ENCODE results near the gene ELP6.

The ELP6 gene

DNA sequence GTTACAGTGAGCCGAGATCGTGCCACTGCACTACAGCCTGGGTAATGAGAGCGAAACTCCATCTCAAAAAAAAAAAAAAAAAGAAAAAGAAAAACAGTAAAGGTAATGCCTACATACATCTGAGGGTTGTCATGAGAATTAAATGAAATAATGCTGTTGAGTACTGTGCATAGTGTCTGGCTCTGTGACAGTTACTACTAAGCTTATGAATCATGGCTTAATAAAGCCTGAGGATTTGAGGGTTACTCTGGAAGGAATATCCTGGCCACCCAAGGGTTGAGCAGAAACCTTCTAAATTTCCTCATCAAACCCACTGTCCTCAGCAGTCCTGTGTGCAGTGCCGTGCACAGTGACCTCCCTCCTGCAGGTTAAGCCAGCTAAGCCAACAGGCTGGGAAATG, 26.8 kb upstream of the ELP6 start:
- DNase-seq (ENCODE audit: insufficient read length, low spot score) = no peak
- FAIRE-seq = no peak
- TF ChIP-seq, protein P1, sequence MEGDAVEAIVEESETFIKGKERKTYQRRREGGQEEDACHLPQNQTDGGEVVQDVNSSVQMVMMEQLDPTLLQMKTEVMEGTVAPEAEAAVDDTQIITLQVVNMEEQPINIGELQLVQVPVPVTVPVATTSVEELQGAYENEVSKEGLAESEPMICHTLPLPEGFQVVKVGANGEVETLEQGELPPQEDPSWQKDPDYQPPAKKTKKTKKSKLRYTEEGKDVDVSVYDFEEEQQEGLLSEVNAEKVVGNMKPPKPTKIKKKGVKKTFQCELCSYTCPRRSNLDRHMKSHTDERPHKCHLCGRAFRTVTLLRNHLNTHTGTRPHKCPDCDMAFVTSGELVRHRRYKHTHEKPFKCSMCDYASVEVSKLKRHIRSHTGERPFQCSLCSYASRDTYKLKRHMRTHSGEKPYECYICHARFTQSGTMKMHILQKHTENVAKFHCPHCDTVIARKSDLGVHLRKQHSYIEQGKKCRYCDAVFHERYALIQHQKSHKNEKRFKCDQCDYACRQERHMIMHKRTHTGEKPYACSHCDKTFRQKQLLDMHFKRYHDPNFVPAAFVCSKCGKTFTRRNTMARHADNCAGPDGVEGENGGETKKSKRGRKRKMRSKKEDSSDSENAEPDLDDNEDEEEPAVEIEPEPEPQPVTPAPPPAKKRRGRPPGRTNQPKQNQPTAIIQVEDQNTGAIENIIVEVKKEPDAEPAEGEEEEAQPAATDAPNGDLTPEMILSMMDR (IDR thresholded peaks at IDR 0.05; ENCODE audit: insufficient read depth, missing control alignments) = no peak

DNA sequence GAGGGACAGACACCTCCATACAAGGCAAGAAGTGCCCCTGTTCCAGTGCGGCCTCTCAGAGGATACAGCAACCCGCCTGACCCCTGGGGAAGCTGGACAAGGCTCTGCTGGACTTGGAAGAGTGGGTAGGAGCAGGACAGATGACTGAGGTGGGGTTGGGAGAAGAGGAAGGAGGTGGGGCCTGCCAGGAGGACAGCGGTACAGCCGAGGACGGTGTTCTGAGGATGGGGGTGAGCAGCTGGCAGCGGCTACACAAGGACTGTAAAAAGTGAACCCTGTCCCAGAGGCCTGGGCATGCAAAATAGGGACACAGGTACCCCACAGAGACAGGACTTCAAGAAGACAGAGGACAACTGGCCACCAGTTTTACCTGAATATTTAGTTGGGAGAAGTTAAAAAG, 23.5 kb upstream of the ELP6 start:
- DNase-seq (ENCODE audit: insufficient read length, low spot score) = no peak
- TF ChIP-seq, protein P1 (IDR thresholded peaks at IDR 0.05; ENCODE audit: insufficient read depth, missing control alignments) = no peak
- no peak for FAIRE-seq

DNA sequence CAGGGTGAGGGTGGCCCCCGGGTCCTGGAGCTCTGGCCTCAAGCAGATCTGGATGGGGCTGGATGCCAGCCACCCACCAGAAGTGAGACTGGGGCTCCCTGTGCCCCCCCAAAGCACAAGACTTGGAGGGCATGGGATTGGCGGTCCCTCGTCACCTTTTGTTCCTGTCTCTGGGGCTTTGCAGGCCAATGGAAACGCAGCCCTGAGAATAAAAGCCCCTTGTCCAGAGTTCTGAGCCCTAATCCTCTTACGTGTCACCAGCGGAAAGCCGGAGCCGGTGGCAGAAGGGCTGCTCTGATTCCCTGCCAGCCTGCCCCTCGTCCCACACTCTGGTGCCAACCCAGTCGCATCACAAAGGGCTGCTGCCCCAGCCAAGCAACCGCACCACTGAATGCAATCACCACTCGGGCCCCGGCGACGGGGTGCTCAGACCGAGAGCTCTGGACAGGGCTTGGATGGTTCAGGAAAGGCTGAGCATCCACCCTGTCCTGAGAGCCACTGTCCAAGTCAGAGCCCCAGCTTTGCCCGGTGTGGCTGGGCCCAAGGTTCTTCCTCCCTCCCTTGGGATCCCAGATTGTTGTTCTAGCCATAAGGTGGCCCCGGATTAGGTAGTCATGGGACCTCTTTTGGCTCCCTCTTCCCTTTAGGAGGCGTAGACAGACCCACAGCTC, 22.8 kb upstream of the ELP6 start:
- FAIRE-seq = peak; percentile 53
- TF ChIP-seq, protein P1 (IDR thresholded peaks at IDR 0.05; ENCODE audit: insufficient read depth, missing control alignments) = no peak
- peak; percentile 83 for DNase-seq (ENCODE audit: insufficient read length, low spot score)

DNA sequence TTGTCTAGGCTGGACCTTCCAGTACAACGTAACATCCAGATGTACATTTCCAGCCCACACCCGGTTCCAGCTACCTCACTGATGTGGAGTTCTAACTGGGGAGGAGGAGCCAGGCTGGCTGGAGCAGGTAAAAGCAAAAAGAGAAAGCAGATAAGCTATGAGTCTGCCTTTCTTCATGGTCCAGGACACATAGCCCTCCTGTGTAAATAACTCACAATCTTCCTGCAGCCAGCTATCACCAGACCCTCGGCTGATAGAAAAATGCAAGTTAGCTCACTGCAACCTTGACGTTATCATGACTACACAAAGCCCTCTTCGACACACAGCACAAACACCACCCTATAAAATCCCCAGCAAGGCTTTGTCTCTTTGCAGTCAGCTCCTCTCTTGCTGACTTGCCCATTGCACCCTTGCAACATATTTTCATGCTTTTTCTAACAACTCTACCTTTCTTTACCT, 20.5 kb upstream of the ELP6 start:
- DNase-seq (ENCODE audit: insufficient read length, low spot score) = no peak
- no peak for FAIRE-seq
- TF ChIP-seq, protein P1 (IDR thresholded peaks at IDR 0.05; ENCODE audit: insufficient read depth, missing control alignments) = no peak

DNA sequence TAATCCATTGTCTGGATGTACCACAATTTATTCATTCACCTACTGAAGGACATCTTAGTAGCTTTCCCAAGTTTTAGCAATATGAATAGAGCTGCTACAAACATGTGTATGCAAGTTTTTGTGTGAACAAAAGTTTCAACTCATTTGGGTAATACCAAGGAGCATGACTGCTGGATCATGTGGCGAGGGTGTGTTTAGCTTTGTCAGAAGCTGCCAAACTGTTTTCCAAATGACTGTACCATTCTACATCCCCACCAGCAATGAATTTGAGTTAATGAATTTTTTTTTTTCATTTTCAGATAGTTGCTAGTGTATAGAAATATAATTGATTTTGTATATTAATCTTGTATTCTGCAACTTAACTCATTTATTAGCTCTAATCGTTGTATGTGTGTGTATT, 20.0 kb upstream of the ELP6 start:
- TF ChIP-seq, protein P1 (IDR thresholded peaks at IDR 0.05; ENCODE audit: insufficient read depth, missing control alignments) = no peak
- DNase-seq (ENCODE audit: insufficient read length, low spot score) (no peak), FAIRE-seq (no peak)

DNA sequence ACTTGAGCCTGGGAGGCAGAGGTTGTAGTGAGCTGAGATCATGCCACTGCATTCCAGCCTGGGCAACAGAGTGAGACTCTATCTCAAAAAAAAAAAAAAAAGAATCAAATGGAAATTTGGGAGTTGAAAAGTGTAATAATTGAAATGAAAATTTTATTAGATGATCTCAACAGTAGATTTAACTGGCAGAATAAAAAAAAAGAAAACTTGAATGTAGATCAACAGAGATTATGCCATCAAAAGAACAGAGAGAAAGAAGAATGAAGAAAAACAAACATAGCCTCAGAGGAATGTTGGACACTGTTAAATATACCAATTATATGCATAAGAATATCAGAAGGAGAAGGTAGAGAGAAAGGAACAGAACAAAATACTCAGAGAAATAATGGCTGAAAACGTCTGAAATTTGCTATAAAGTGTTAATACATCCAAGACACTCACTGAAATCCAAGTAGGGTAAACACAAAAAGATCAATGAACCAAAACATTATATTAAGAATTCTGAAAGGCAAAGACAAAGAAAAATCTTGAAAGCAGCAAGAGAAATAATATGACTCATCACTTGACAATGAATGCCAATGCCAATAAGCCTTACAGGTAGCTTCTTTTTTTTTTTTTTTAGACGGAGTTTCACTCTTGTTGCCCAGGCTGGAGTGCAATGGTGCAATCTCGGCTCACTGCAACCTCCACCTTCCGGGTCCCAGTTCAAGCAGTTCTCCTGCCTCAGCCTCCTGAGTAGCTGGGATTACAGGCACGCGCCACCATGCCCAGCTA, 14.6 kb upstream of the ELP6 start:
- FAIRE-seq (no peak), DNase-seq (ENCODE audit: insufficient read length, low spot score) (no peak)
- TF ChIP-seq, protein P1 (IDR thresholded peaks at IDR 0.05; ENCODE audit: insufficient read depth, missing control alignments) = no peak

DNA sequence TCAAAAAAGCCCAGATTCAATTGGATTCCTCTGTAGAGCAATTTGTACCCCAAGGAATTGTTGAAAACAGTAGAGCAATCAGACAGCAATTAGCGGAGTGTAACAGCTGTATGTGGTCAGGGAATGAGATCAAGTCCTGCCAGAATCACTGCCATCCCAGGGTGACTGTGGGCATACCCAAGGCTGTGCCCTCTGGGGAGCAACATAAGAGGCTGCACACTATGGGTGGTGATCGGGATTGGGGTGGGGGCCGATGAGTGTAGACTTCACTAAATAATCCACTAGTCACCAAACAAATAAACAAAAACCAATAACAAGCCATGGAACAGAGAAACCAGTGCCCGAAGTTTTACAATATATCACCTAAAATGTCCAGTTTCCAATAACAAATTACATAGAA, 12.1 kb upstream of the ELP6 start:
- no peak for DNase-seq (ENCODE audit: insufficient read length, low spot score)
- TF ChIP-seq, protein P1 (IDR thresholded peaks at IDR 0.05; ENCODE audit: insufficient read depth, missing control alignments) = no peak
- no peak for FAIRE-seq

Measured in D721Med (cell line).